ENCODE measurements around the gene RPL12.

The RPL12 gene

GRCh38 chr9:127450830-127451607 lies at the start of gene RPL12, which contains the start of gene LRSAM1:
RPL12 (minus strand) TSS chr9:127451406; CDS start chr9:127451317, 89 bp downstream.
LRSAM1 (plus strand) TSS chr9:127451510; CDS start chr9:127454528, 3,018 bp downstream.
- peak; percentile 95 for DNase-seq (ENCODE audit: low read depth)

DNA sequence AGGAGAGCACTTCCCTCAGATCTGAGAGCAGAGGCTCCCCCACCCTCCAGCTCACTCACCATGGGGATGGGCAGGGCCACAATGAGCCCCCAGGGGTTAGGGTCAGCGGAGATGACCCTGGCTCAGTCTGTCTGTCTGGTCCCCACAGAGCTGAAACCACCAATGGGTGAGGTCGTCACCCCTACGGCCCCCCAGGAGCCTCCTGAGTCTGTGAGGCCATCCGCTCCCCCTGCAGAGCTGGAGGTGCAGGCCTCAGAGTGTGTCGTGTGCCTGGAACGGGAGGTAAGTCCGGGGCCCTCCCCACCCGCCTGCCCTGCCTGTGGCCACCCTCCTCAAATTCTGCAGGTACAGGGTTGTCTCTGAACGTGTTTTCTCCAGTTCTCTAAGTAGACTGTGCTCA lies 49.7 kb upstream of the RPL12 start:
- no peak for DNase-seq (ENCODE audit: low read depth)

- no peak for DNase-seq (ENCODE audit: low read depth)
Measured at GRCh38 chr9:127500399-127500798, 49.2 kb upstream of the RPL12 start.

- no peak for DNase-seq (ENCODE audit: low read depth)
Measured at GRCh38 chr9:127498298-127498697, 47.1 kb upstream of the RPL12 start.

DNA sequence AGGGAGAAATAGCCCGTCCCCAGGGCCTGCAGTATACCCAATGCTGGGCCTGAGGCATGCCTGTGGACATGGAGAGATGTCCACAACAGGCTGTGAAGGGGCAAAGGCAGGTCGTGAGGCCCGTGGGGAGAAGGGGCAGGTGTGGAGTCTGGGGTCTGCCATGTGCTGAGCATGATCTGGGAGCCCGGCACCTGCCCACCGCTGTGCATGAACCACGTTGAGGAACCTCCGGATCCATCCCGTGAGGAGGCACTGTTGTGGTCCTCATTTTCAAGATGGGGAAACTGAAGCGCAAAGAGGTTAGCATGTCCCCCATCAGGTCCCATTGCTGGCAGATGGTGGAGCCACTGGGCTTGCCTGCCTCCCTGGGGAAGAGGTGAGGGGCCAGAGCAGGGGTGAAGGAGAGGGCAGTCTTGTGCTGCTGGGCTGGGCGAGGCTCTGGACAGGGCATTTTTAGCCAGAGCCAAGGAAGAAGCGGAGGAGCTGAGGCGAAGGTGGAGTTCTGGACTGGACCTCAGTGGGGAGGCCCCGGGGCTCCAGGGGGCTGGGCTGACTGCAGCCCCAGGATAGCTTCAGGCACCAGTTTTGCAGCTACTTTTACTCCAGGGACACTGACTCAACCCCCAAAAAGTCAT lies 46.6 kb upstream of the RPL12 start:
- no peak for DNase-seq (ENCODE audit: low read depth)

DNA sequence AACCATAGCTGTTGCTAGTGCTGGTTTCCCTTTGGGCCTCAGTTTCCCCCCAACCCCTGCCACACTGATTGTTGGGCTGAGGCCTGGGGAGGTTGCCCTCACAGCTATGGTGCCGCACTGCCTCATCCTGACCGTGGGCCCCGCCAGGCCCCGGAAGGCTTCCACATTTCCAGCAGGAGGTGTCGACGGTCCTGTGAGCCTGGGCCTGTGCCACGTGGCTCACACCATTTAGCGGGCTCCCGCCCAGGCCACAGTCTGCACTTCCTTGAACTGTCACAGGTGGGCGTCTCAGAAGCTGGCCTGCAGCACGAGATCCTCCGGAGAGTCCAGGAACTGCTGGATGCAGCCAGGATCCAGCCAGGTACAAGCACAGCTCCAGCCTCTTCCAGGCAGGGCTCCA lies 45.8 kb upstream of the RPL12 start:
- no peak for DNase-seq (ENCODE audit: low read depth)

DNA sequence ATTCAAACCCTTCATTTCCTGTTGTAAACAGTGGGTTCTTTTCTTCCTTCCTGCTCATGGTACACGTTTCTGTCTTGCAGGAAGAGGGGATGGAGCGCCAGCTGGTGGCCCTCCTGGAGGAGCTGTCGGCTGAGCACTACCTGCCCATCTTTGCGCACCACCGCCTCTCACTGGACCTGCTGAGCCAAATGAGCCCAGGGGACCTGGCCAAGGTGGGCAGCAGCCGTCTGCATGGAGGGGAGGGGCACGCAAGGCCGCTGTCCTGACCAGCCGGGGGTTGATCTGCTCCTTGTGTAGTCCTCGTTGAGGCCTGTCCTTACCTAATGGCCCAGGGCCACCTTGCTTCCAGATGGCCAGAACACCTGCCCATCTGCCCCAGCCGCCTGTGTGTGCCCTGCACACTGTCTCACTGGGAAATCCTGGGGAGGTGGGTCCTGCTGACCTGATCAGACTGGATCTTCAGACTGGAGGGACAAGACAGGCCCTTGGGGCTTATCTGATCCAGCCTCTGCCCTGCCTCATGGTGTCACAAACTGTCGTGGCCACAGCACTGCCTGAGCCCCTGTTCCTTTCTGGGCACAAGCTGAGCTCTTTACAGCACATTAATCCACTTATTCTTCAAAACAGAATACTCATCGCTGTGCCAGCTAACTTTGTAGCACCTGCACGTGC lies 44.8 kb upstream of the RPL12 start:
- DNase-seq (ENCODE audit: low read depth) = no peak

DNA sequence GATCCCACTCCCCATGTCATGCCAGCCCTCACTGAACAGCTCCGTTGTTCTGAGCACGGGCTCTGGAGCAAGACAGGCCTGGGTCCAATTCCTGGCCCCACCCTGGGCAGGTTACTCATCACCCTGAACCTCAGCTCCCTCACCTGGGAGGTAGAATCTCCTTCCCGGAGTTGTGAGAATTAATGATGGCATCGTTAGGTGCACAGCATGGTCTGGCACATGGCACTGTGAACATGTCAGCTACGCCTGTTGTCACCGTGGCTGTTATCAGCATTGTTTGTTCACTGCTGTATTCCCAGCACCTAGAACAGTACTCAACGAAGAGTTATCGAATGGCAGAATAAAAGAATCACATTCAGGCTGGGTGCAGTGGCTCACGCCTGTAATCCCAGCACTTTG lies 43.1 kb upstream of the RPL12 start:
- no peak for DNase-seq (ENCODE audit: low read depth)

- DNase-seq (ENCODE audit: low read depth) = no peak
Measured at GRCh38 chr9:127493592-127494303, 42.5 kb upstream of the RPL12 start.

DNA sequence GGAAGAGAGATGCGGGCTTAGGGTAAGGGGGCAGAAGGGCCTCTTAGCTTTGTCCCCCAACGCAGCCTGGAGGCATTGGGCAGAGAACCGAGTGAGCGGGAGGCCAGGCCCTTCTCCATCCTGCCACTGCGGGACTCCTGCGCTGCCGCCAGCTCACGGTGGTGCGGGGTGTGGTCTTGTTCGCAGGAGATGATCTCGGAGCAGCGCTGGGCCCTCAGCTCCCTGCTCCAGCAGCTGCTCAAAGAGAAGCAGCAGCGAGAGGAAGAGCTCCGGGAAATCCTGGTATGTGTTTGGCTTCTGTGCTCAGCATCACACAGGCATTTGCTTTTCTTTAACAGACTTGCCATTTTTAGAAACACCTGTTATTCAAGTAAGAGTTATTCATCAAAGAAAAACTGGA lies 41.4 kb upstream of the RPL12 start:
- DNase-seq (ENCODE audit: low read depth) = no peak

DNA sequence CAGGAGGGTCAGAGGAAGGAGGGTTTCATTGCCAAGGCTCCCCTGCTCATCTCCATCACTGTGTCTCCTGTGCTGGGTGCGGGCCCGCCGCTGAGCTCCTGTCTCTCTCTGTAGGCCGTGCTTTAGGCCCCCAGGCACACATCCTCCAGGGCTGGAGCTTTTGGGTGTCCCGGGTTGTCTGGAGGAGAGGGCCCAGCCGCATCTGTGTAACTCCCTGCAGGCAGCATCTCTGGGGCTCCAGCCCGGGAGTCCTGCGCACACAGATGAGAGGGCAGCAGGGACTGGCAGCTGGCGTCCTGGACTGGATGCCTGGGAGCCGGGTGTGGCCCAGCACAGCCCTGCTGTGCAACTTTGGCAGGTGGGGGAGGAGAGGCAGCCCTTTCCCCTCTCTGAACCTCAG lies 40.3 kb upstream of the RPL12 start:
- no peak for DNase-seq (ENCODE audit: low read depth)

GRCh38 chr9:127490535-127491230 lies 39.5 kb upstream of the RPL12 start:
- no peak for DNase-seq (ENCODE audit: low read depth)

DNA sequence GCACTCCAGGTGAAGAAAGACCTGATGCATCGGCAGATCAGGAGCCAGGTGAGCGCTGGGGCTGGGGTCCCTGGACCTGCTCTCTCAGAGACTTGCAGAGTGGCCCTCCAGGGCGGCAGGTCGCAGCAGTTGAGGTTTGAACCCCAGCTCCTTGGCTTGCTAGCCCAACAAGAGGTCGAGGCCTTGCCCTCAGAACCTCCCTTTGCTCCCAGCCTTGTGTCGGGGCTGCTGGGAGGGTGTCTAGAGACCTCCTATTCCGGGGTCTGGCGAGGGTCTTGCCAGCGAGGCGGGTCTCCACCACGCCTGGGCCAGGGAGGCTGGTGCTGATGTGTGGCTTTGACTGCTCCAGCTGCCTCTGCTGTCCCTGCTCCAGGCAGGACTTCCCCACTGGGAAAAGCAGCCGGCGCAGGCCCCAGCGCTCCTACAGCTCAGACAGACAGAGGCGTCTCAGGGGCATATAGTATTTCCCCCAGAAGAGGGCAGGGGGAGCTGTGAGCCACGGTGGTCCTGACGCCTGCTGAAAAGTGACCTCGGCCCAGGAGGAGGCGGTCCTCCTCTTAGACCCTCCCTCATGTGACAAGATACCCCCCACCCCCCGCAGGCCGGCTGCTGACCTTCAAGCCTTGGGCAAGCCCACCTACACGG lies 38.4 kb upstream of the RPL12 start:
- no peak for DNase-seq (ENCODE audit: low read depth)

- no peak for DNase-seq (ENCODE audit: low read depth)
Measured at GRCh38 chr9:127488946-127489345, 37.7 kb upstream of the RPL12 start.

DNA sequence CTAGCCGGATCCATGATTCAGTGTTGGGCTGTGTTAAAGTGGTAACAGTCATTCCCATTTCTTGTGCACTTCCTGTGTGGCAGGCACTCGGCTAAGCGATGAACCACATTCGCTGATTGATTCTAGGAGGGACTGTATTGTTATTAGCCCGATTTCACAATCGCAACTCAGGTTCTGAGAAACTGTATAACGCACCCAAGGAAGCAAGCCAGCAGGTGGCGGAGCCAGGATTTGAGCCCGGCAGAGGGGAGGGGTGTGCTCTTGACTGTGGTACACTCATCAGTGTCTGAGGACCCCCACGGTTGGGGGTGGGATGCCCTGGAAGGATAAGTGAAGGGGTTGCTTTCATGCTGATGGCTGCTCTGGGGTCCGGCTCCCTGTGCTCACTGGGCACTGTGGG lies 34.8 kb upstream of the RPL12 start:
- no peak for DNase-seq (ENCODE audit: low read depth)

- DNase-seq (ENCODE audit: low read depth) = no peak
Measured at GRCh38 chr9:127482662-127483061, 31.5 kb upstream of the RPL12 start.

- DNase-seq (ENCODE audit: low read depth) = no peak
Measured at GRCh38 chr9:127479507-127480081, 28.4 kb upstream of the RPL12 start.

- DNase-seq (ENCODE audit: low read depth) = no peak
Measured at GRCh38 chr9:127474592-127474991, 23.4 kb upstream of the RPL12 start.

GRCh38 chr9:127473932-127474331 lies 22.7 kb upstream of the RPL12 start:
- no peak for DNase-seq (ENCODE audit: low read depth)

DNA sequence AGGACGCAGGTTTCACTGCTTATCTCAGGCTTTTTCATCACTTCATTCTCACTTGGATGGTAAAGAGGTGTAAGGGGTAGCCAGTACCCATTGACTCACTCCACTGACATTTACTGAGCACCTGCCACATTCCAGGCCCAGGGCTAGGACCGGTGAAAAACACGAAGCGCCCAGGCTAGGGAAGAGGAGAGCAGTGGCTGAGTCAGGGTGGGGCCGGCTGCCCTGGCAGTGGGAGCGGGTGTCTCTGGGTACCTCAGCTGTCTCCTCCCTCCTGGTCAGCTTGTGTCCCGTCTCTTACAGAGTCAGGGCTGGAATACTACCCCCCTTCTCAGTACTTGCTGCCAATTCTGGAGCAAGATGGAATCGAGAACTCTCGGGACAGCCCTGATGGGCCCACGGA lies 22.3 kb upstream of the RPL12 start:
- no peak for DNase-seq (ENCODE audit: low read depth)

- no peak for DNase-seq (ENCODE audit: low read depth)
Measured at GRCh38 chr9:127470662-127471061, 19.5 kb upstream of the RPL12 start.

Data from stimulated activated CD4-positive, alpha-beta T cell treated with anti-CD3 and anti-CD28 coated beads, Interleukin-2, amount 100 ng/mL, for 4 hours (primary cell).